HL-60 (cell line): Measurements from ENCODE around the gene ITCH.

Experiments
- CTCF ChIP-seq: IDR thresholded peaks from one replicate; pipeline ENCODE4 v1.5.1; 2011; ENCODE audit warnings: low read length, control low read depth, inconsistent platforms; ENCODE audit not compliant: insufficient read depth
- POLR2AphosphoS5 ChIP-seq: IDR thresholded peaks from 2 replicates; pipeline ENCODE4 v1.6.1; 2012; ENCODE audit warnings: low read depth
- REST ChIP-seq: IDR thresholded peaks from 2 replicates; pipeline ENCODE4 v1.6.1; 2012; ENCODE audit warnings: low read depth; ENCODE audit not compliant: insufficient replicate concordance

GRCh38 chr20:34506480-34506879 is 143.4 kb downstream of the ITCH start:
- TF ChIP-seq CTCF: no peak
- no peak for TF ChIP-seq POLR2AphosphoS5
- no peak for TF ChIP-seq REST
